ENCODE results near the gene EYA2. TPM values are rescaled to one million over a fixed set of nuclear protein-coding genes. Genes with fewer than 3 reads are reported as not detected.

The EYA2 gene
- total and polyA plus RNA-seq, 4 donors = 0.17 to 0.54 (median 0.23) TPM; not detected in 1

GRCh38 chr20:47213966-47214365 lies 319.3 kb downstream of the EYA2 start:
- H3K27ac ChIP-seq (ENCODE audit: low read depth in 1 of 2, low read length in 2 of 2) = no peak overlapping the region
- TF ChIP-seq FOXA1 (IDR thresholded peaks at IDR 0.05) = no peak
- no peak for TF ChIP-seq TAF1 (conservative IDR thresholded peaks at IDR 0.05)
- no peak for TF ChIP-seq ATF3 (IDR thresholded peaks at IDR 0.05)
- TF ChIP-seq ZBTB33 (IDR thresholded peaks at IDR 0.05) = no peak
- no peak for TF ChIP-seq MAX (IDR thresholded peaks at IDR 0.05)
- no peak for TF ChIP-seq NR2F2 (IDR thresholded peaks at IDR 0.05)
- TF ChIP-seq EGR1 (IDR thresholded peaks at IDR 0.05; ENCODE audit: low read depth in 2 of 2) = no peak
- TF ChIP-seq SP1 (IDR thresholded peaks at IDR 0.05) = no peak
- no peak for TF ChIP-seq REST (IDR thresholded peaks at IDR 0.05)
- TF ChIP-seq FOXA2 (IDR thresholded peaks at IDR 0.05) = no peak
- no peak for TF ChIP-seq HNF4G (IDR thresholded peaks at IDR 0.05)
- TF ChIP-seq CTCF (IDR thresholded peaks at IDR 0.05; ENCODE audit: low read depth, low read length, missing input control) = no peak
- no peak for TF ChIP-seq RAD21 (IDR thresholded peaks at IDR 0.05)
- TF ChIP-seq HNF4A (conservative IDR thresholded peaks at IDR 0.05) = no peak
- no peak for TF ChIP-seq YY1 (IDR thresholded peaks at IDR 0.05)
- no peak for TF ChIP-seq RXRA (IDR thresholded peaks at IDR 0.05)
- no peak overlapping the region for H3K4me3 ChIP-seq (ENCODE audit: low read depth in 1 of 3, low read length in 3 of 3)
- peaks cover 5 to 44% (median 25%) of the 10 kb centered on the region in 4 donors for H3K36me3 ChIP-seq (ENCODE audit: control insufficient read depth in 4 of 4, insufficient read depth in 3 of 4, low read depth in 1 of 4, low read length in 3 of 4)
- 98% methylated on average over 9 of the region's 9 CpGs for WGBS
- H3K9ac ChIP-seq (ENCODE audit: low read depth in 1 of 2, low read length in 2 of 2) = no peak overlapping the region
- DNase-seq (ENCODE audit: low spot score) = no peak
- peaks cover 2 to 11% (median 8%) of the 10 kb centered on the region in 4 donors for H3K4me1 ChIP-seq (ENCODE audit: control insufficient read depth in 4 of 4, insufficient read depth in 4 of 4, low read length in 3 of 4)
- H3K27me3 ChIP-seq (ENCODE audit: control insufficient read depth in 4 of 4, insufficient read depth in 4 of 4, low read length in 3 of 4) = no peaks in the 10 kb centered on the region
- no peaks in the 10 kb centered on the region for H3K9me3 ChIP-seq (ENCODE audit: control insufficient read depth in 4 of 4, low read length in 3 of 4)
